HepG2 (cell line): Measurements from ENCODE around the gene HOXD8.

Experiments
- CTCF ChIP-seq: sonication (generic); formaldehyde crosslinking; IDR thresholded peaks from 2 replicates; pipeline ENCODE4 v1.5.0; 2020; ENCODE audit warnings: mild to moderate bottlenecking, missing genetic modification reagents, moderate library complexity
- JUND ChIP-seq: sonication (generic); formaldehyde crosslinking; IDR thresholded peaks from 2 replicates; pipeline ENCODE4 v1.8.0; 2022; ENCODE audit warnings: mild to moderate bottlenecking, missing genetic modification reagents
- NFYB ChIP-seq: sonication (generic); formaldehyde crosslinking; IDR thresholded peaks from 2 replicates; pipeline ENCODE4 v1.4.0; 2020; ENCODE audit warnings: missing genetic modification reagents
- TGIF2 ChIP-seq: IDR thresholded peaks from 2 replicates; pipeline ENCODE4 v1.6.1; 2016; ENCODE audit warnings: control low read depth, missing compliant biosample characterization
- ZNF546 ChIP-seq: sonication (generic); formaldehyde crosslinking; conservative IDR thresholded peaks from 2 replicates; pipeline ENCODE4 v1.8.1; 2023; ENCODE audit warnings: mild to moderate bottlenecking, missing genetic modification reagents
- ZNF747 ChIP-seq: sonication (generic); formaldehyde crosslinking; IDR thresholded peaks from 2 replicates; pipeline ENCODE4 v1.8.1; 2023; ENCODE audit warnings: missing genetic modification reagents, mild to moderate bottlenecking, borderline replicate concordance
- TF ChIP-seq, protein P1 (sequence below): sonication (generic); formaldehyde crosslinking; conservative IDR thresholded peaks from 2 replicates; pipeline ENCODE4 v1.4.0; 2020; ENCODE audit warnings: missing genetic modification reagents

DNA sequence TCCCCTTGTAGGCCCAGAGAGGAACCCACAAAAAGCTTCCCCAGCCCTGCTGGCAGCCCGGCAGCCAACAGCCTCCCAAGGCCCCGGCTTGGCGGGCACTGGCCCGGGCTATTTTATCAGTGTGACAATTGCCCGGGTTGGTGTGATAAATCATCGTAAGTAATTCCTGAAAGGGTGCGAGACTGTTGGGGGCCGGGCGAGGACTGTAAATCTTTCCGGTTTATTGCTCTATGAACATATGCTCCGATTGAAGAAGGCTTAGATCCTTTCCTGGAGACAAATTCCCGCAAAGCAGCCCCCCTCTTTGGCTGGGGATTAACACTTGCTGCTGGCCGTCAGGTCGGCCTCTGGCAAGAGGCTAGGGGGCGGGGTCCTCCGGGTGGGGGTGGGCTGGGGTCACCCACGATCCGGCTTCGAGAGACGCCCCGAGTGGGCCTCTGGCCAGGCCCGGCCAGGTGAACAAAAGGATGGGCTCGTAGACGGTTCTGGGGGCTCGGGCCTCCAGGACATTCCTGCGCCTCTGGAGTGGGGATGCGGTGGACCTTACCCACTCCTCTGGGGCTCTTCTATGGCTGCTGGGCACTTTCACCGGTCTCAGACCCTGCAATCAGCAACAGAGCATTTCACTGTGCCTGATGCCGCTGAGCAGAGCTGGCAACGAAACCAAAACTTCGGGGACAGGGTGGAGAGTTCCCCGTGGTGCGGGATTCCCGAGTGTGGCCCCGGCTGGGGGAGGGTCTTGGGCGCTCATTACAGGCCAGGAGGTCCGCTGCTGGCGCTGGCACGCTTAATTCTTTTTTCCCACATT, 29.6 kb downstream of the HOXD8 start:
- TF ChIP-seq ZNF546 (CRISPR knock-in tag): no peak
- no peak for TF ChIP-seq JUND
- TF ChIP-seq CTCF (CRISPR knock-in tag): no peak
- no peak for TF ChIP-seq ZNF747 (CRISPR knock-in tag)
- TF ChIP-seq NFYB (CRISPR knock-in tag): no peak
- TF ChIP-seq, protein P1, sequence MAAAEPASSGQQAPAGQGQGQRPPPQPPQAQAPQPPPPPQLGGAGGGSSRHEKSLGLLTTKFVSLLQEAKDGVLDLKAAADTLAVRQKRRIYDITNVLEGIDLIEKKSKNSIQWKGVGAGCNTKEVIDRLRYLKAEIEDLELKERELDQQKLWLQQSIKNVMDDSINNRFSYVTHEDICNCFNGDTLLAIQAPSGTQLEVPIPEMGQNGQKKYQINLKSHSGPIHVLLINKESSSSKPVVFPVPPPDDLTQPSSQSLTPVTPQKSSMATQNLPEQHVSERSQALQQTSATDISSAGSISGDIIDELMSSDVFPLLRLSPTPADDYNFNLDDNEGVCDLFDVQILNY (CRISPR knock-in tag): no peak
- TF ChIP-seq TGIF2 (CRISPR knock-in tag): no peak
